Adrenal gland (tissue), 5 donors: ENCODE data around the gene NAAA.
"Not testable (repeated sequence)": the region's sequence is repeated elsewhere in the genome, so short reads cannot be mapped to it uniquely, and the experiment has no call there.

Experiments
- CTCF ChIP-seq, 6 experiments: fragments of 450-650 bp in 4 of 6; fragments of 200-600 bp in 2 of 6; sonication (generic) in 1 of 6; IDR thresholded peaks; 1 replicate in 5 of 6; 2 replicates in 1 of 6; pipeline versions ENCODE4 v1.5.1 to v1.8.0; 2016 to 2021; ENCODE audit warnings: antibody characterized with exemption in 6 of 6, mild to moderate bottlenecking in 2 of 6, moderate library complexity in 1 of 6
- POLR2A ChIP-seq, 2 donors: fragments of 450-650 bp; IDR thresholded peaks; one replicate each; pipeline ENCODE4 v1.6.1; 2017; ENCODE audit warnings: antibody characterized with exemption in 2 of 2, mild to moderate bottlenecking in 2 of 2, moderate library complexity in 1 of 2
- donor health status: DM: no; HTN: no; CAD: no.

GRCh38 chr4:75910831-75911230, 30.0 kb downstream of the NAAA start:
- not testable (repeated sequence) for TF ChIP-seq POLR2A, CTCF (IDR thresholded peaks at IDR 0.05)
